Measurements from ENCODE around the gene ABCF1.
A peak's percentile ranks its signal among the peaks of the same experiment; 100 is the strongest.
"Not testable (repeated sequence)": the region's sequence is repeated elsewhere in the genome, so short reads cannot be mapped to it uniquely, and the experiment has no call there.

The ABCF1 gene

GRCh38 chr6:30571075-30571761 is at the start of gene ABCF1:
Gene ABCF1 (plus strand): TSS chr6:30571442. CDS start chr6:30571488, 46 bp downstream.
- peak within 1 kb of the TSS; percentile 89 for H3K4me3 ChIP-seq (ENCODE audit: low read depth, low read length)
- DNase-seq (ENCODE audit: low read depth), result peak; percentile 90

- DNase-seq (ENCODE audit: low read depth); H3K4me3 ChIP-seq (ENCODE audit: low read depth, low read length): not testable (repeated sequence)
Observed at GRCh38 chr6:30521952-30522351, 49.3 kb upstream of the ABCF1 start.

DNA sequence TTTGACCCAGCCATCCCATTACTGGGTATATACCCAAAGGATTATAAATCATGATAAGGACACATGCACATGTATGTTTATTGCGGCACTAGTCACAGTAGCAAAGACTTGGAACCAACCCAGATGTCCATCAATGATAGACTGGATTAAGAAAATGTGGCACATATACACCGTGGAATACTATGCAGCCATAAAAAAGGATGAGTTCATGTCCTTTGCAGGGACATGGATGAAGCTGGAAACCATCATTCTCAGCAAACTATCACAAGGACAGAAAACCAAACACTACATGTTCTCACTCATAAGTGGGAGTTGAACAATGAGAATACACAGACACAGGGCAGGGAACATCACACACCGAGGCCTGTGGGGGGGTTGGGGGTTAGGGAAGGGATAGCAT is 44.8 kb upstream of the ABCF1 start:
- not testable (repeated sequence) for DNase-seq (ENCODE audit: low read depth); H3K4me3 ChIP-seq (ENCODE audit: low read depth, low read length)

- DNase-seq (ENCODE audit: low read depth); H3K4me3 ChIP-seq (ENCODE audit: low read depth, low read length): not testable (repeated sequence)
Observed at GRCh38 chr6:30529349-30529875, 41.8 kb upstream of the ABCF1 start.

DNA sequence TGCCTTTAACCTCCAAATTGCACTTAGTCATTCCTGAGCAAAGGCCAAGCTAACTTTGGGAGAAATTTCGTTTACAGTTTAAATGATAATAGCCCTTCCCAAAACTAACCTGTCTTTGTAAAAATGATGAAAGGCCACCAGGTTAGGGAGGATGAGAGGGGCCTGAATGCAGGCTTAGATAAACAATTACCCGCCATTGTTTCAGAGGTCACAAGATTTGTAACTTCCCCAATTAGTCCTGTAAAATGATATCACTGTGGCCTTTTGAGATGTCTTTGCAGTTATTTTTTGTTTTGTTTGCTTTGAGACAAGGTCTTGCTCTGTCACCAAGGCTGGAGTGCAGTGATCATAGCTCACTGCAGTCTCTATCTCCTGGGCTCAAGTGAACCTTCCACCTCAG is 41.2 kb upstream of the ABCF1 start:
- DNase-seq (ENCODE audit: low read depth), result no peak
- H3K4me3 ChIP-seq (ENCODE audit: low read depth, low read length), result no peak overlapping the region

DNA sequence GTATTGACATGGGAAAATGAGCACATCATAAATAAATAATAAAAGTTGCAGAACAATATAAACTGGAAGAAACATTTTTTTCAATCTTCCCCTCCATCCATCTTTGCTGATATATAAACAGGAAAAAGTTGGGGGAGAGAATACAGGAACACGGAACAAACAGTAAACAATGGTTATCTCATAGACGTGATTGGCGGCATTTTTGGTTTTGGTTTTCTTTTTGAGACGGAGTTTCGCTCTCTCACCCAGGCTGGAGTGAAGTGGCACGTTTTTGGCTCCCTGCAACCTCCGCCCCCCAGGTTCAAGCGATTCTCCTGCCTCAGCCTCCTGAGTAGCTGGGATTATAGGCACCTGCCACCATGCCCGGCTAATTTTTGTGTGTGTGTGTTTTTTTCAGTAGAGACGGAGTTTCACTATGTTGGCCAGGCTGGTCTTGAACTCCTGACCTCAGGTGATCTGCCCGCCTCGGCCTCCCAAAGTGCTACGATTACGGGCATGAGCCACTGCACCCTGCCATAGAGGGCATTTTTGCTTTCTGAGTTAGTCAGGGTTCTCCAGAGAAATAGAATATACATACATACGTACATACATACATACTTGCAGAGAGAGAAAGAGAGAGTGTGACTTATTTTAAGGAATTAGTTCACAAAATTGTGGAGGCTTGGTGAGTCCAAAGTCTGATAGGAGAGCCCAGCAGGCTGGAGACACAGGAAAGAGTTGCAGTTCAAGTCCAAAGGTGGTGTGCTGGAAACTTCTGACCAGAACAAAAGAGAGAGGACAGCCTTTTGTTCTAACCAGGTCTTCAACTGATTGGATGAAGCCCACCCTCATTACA is 37.6 kb upstream of the ABCF1 start:
- no peak overlapping the region for H3K4me3 ChIP-seq (ENCODE audit: low read depth, low read length)
- DNase-seq (ENCODE audit: low read depth), result no peak

DNA sequence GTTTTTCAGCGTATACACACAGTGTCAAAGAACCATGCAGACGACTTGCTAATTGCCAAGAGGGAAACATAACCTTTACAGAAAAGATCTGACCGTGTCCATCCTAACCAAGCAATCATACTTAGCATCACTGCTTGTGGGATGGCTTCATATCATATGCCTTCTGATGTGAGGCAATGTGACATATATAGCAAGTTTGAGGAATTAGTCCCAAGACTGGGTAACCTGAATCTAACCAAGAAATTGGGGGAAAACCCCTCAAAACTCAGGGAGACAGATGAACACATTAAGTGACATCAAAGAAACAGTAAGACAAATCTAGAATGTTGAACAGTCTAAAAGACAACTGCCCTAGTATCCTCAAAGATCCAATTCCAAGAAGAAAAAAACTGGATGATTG is 33.3 kb upstream of the ABCF1 start:
- DNase-seq (ENCODE audit: low read depth), result no peak
- no peak overlapping the region for H3K4me3 ChIP-seq (ENCODE audit: low read depth, low read length)

DNA sequence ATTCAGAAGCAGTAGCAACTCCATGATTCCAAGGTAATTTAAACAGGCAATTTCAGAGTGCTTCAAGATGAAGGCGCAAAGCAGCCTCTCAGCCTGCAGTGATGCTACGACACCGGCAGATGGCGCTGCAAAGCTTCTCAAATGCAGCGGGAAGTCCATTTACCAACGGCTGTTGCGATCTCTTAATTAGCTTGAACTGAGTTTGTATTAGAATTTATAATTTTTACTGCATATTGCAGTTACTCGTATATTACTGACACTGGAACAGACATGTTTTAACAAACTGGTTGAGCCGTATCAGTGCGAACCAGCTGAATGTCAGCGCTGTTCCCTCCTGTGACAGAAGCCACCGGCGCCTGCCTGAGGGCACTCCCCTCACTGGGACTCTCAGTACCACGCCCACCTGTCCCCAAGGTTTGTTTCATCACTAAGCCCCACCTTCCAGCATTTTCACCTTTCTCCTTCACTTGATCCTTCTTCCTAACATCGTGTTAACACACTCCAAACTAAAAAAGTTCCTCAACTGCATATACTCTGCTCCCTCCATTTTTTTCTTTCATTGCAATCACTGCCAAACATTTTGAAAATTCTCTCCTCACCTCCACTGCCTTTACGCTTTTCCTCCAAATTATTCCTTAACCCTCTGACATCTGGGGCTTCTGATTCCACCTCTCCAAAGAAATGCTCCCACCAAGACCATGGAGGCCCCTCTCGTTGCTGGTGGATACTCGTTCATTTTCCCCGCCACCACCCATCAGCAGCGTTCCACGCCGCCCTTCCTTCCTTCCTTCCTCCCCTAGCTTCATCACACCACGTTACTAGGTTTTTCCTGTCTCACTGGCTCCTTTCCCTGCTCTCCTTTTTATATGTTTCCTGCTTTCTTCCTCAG is 29.5 kb upstream of the ABCF1 start:
- H3K4me3 ChIP-seq (ENCODE audit: low read depth, low read length), result no peak overlapping the region
- DNase-seq (ENCODE audit: low read depth), result peak; percentile 58

GRCh38 chr6:30542404-30542725 is 28.9 kb upstream of the ABCF1 start:
- no peak for DNase-seq (ENCODE audit: low read depth)
- H3K4me3 ChIP-seq (ENCODE audit: low read depth, low read length), result no peak overlapping the region

DNA sequence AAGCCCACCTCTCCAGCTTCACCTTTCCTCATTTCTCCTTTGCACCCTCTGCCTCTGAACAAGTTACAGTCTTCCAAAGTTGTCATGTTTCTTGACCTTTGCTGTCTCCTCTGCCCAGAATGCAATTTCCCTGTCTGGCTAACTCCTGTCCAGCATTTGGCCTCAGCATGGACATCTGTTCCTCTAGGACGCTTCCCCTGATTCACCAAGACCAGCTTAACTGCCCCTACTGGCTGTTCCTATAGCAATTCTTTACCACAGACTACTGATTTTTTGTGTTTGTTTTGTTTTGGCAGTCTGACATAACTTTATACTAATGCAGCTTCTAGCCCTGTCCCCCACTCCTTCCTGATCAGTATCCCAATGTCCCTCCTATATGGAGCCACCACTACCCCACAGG is 28.3 kb upstream of the ABCF1 start:
- DNase-seq (ENCODE audit: low read depth), result no peak
- no peak overlapping the region for H3K4me3 ChIP-seq (ENCODE audit: low read depth, low read length)

- no peak overlapping the region for H3K4me3 ChIP-seq (ENCODE audit: low read depth, low read length)
- no peak for DNase-seq (ENCODE audit: low read depth)
Observed at GRCh38 chr6:30543821-30544220, 27.4 kb upstream of the ABCF1 start.

DNA sequence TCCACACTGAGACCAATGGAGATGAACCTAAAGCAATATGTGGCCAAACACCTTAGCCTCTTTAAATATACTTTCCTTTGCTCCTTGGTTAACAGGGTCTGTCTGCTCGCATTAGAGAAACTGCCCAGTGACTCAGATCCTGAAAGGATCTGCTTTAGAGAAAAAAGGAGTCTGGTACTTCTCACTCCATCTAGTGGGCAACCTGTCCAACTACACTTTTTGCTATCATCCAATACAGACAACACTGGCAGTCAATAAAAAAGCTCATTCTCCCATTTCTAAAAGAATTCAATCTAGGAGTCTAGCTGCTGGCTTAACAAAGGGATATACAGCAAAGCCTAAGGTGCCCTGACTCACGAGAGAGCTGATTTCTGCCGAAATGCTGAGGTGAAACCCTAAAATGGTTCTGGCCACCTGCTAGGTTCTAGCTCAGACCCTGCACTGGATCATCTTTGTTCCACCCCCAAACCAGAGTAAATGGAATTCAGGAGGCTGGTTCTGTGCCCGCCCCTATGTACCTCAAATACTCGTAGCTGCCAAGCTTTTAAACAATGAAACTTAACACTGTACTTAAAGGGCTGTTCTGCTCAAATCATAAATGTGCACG is 26.5 kb upstream of the ABCF1 start:
- DNase-seq (ENCODE audit: low read depth), result peak; percentile 43

DNA sequence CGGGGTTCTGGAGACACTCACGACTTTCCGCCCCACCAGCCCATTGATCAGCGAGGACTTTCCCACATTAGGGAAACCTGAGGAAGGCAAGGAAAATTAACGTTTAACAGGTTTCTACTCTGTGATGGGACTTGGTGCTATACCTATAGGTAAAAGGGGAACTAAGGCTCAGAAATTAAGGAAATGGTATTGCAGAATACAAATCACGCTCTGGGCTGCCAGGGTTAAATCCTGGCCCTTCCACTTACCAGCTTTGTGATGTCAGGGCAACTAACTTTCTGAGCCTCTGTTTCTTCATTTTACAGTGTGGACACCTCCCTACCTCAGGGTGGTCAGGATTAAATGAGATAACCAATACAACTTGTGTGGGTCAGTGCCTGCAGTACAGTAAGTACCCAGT is 23.8 kb upstream of the ABCF1 start:
- no peak overlapping the region for H3K4me3 ChIP-seq (ENCODE audit: low read depth, low read length)

More for the DNA sequence above, 26.5 kb upstream of the ABCF1 start:
- no peak overlapping the region for H3K4me3 ChIP-seq (ENCODE audit: low read depth, low read length)

DNA sequence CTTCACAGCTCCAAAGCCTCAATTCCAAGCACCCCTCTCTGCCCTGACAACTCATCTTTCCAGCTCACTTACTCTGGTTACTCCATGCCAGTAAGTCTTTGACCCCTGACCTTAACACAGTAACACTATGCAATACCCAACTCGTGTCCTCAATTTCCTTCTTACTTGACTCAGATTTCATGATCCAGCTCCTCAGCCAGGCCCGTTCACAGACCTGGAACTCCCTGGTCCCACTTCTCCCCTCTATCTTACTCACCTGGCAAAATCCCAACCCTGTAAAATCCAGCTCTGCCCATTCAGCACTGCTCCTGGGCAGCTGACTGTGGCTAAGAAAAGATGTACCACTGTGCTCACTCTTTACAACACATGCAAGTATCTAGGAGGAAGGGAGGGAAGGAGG is 22.9 kb upstream of the ABCF1 start:
- DNase-seq (ENCODE audit: low read depth), result peak; percentile 75
- H3K4me3 ChIP-seq (ENCODE audit: low read depth, low read length), result no peak overlapping the region

More for the DNA sequence above, 23.8 kb upstream of the ABCF1 start:
- DNase-seq (ENCODE audit: low read depth), result no peak

- peak overlapping the region; percentile 99 for H3K4me3 ChIP-seq (ENCODE audit: low read depth, low read length)
- DNase-seq (ENCODE audit: low read depth), result no peak
Observed at GRCh38 chr6:30554404-30554803, 16.8 kb upstream of the ABCF1 start.

DNA sequence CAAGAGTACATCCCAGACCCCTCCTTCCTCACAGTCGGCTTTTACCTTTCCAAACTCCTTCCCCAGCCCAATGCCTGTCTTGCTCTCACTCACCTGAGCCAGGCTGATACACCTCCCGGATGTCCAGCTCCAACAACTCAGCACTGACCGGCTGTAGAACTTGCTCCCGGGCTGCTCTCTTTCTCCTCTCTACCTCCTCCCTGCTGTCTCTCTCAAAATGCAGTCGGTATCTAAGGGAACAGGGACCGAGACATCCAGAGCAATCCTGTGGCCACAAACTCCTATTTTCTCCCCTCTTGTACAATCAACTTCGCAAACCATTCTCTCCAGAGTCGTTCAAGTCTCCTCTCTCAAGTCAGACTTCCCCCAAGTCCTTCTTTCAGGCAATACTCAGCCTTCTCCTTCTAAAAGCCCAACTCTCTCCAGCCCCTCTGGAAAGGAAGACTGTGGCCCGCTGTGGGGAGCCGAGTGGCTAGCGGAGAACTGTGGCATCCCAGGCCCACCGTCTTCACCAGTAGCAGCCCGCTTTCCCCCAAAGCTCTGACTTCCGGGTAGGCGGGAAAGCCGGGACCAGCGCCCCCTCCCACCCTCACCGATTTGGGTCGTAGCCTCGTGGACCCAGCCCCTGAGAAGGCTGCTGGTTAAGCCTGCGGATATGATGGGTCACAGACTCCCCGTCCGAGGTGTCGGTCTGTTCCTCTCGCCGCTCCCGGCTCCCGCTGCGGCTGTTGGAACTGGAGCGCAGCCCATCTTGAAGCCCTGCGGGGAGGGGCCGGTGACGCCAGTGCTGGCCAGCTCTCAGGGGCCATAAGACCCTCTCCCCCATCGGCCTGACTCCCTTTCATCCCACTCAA is 16.1 kb upstream of the ABCF1 start:
- no peak for DNase-seq (ENCODE audit: low read depth)
- H3K4me3 ChIP-seq (ENCODE audit: low read depth, low read length), result peak overlapping the region; percentile 99

DNA sequence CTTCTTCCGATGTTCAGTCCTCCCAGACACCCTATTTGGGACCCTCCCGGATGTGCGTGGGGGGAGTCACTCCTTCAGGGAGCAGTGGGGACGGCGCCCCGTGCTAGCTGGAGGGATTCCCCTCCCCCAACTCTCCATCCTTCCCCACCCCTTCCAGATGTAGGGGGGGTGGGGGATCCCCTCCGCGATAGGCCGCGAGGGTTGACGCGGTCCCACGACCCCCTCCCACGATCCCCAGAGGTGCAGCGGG is 15.5 kb upstream of the ABCF1 start:
- H3K4me3 ChIP-seq (ENCODE audit: low read depth, low read length), result peak overlapping the region; percentile 99

GRCh38 chr6:30556066-30556905 is 15.0 kb upstream of the ABCF1 start, which contains the start of gene GNL1:
Gene GNL1 (minus strand): TSS chr6:30556489. CDS start chr6:30556203, 286 bp downstream.
- peak within 1 kb of the TSS; percentile 99 for H3K4me3 ChIP-seq (ENCODE audit: low read depth, low read length)
- DNase-seq (ENCODE audit: low read depth), result peak; percentile 64

More for the DNA sequence above, 15.5 kb upstream of the ABCF1 start:
- DNase-seq (ENCODE audit: low read depth), result no peak
